CD4-positive, alpha-beta T cell treated with Interferon alpha-2 for 1 hour (primary cell): ENCODE data around the gene SHROOM3.
A peak's percentile ranks its signal among the peaks of the same experiment; 100 is the strongest.

Experiments
- DNase-seq, 2 donors: peaks; one replicate each; pipeline ENCODE4 v3.0.0-alpha.2; 2020 to 2022

The SHROOM3 gene

GRCh38 chr4:76494871-76495590 lies 60.0 kb downstream of the SHROOM3 start:
- DNase-seq, result no peak

DNA sequence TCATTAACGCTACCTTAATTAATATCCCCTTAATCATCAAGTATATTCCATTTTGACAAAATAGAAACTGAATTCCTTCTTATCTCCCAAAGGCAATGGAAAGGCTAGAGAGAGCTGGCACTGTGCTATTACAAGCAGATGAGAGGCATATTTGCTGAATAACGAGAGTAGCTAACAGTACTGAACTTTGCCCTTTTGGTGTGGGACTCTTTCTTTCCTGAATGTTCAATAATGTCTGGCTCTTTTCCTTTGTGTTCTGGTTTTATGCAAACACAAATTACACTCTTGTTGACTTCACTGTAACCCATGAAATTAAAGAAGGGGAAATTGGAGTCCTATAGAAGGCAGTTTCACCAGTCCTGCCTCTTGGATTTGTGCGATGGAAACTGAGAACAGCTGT lies 63.5 kb downstream of the SHROOM3 start:
- no peak for DNase-seq

DNA sequence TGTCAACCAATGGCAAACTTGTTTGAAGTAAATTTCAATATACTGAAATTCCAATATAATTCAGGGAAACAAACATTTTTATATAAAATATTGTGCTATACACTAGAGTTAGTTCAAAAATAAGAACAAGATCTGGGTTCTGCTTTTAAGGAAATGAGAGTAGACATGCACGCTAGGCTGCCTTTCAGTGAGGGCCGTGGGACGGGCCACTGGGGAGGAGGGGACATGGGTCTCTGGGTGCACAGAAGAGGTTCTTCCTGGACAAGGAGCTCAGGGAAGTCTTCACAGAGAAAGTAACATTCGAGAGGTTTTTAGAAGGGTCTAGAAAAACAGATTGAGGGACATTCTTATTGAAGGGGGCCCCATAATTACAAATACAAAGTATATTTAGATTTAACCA lies 64.4 kb downstream of the SHROOM3 start:
- peak in 1 of 2 donors; percentile 29 for DNase-seq

GRCh38 chr4:76502886-76503285 lies 67.9 kb downstream of the SHROOM3 start:
- no peak for DNase-seq

GRCh38 chr4:76504613-76505465 lies 69.8 kb downstream of the SHROOM3 start:
- DNase-seq, result peak in 1 of 2 donors; percentile 47

DNA sequence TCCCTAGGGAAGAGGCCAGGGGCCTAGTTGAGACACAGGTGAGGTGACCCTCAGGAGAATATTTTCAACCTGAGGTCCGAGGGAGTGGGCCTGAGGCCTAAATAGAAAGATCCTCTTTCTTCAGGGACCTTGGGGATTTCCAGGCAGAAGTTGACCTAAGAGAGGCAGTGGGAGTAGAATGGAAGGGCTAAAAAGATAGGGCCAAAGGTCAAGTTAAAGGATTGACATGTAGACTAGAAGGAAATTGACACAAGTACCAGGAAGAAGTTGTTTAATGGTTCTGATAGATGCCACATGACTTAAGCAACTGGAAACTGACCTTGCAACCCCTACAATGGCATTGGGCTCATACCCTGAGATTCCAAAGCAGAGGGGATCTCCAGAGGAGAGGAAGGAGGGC lies 76.9 kb downstream of the SHROOM3 start:
- DNase-seq, result no peak

- no peak for DNase-seq
Measured at GRCh38 chr4:76513482-76513881, 78.5 kb downstream of the SHROOM3 start.

- DNase-seq, result no peak
Measured at GRCh38 chr4:76514087-76514486, 79.1 kb downstream of the SHROOM3 start.

DNA sequence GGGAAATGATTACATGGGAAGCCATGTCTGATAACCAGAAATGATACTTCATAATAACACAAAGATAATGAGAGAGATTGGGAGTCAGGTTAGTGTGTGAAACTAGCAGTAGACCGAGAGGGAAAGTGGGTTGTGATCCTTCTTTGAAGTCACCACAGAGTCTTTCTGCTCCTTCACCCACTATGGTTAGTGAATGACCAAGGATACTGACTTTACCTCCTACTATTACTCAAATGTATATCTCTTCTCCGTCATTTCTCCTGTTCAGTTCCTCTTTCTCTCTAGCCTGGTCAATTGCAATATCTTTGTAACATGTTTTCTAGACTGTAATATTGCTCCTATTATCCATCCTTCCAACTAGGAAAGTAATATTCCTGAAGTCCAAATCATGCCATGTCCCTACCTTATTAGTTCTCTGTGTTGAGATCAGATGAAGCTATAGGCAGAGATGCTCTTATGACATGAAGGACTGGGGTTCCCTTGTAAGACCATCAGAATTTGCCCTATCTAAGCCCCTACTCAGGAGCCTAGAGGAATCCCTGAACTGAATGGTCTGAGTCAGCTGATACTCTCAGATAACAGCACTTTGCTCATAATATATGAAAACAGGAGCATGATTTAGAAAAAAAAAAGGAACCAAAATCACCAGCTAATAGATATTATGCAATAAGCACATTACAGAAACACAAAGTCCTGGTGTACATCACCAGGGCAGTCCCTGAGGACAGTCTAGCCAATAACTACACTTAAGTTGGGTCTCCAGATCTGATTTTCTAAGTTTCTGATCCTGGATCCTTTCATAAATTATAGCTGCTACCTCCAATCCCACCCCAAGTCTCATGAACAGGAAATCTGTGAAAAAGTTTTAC lies 81.2 kb downstream of the SHROOM3 start:
- DNase-seq, result no peak

DNA sequence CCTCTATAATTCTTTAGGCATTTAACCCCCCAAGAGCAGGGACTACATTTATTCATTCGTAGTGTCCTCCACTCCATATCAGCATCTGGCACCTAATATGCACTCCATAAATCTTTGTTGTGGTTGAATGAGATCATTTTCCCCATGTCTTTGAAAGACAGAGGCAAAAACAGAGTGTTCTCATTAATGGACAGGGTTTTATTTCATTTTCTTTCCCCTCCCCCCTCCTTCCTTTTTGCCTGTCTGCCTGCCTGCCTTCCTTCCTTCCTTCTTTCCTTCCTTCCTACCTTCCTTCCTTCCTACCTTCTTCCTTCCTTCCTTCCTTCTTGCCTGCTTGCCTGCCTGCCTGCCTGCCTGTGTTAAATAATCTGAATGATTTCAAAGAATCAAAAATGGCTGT lies 83.2 kb downstream of the SHROOM3 start:
- no peak for DNase-seq

GRCh38 chr4:76523593-76523992 lies 88.6 kb downstream of the SHROOM3 start:
- DNase-seq, result no peak

GRCh38 chr4:76525751-76526150 lies 90.7 kb downstream of the SHROOM3 start:
- no peak for DNase-seq

DNA sequence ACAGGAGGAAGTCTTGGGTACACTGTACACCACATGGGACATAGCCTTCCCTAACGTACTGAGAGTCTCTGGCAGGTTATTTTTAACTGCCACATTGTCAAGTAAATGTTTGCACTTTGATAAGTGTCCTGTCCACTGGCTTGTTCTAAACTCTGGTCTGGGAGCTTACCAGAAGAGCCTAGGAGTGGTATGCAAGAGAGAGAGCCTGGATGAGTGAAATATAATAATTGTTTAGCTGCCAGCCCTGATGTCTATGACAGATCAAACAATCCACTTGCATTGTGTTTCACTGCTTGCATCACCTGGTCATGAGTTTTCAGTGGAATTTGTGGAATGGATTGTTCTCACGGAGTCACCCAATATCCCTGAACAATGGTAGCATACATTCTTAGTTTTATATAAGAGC lies 91.6 kb downstream of the SHROOM3 start:
- DNase-seq, result no peak

DNA sequence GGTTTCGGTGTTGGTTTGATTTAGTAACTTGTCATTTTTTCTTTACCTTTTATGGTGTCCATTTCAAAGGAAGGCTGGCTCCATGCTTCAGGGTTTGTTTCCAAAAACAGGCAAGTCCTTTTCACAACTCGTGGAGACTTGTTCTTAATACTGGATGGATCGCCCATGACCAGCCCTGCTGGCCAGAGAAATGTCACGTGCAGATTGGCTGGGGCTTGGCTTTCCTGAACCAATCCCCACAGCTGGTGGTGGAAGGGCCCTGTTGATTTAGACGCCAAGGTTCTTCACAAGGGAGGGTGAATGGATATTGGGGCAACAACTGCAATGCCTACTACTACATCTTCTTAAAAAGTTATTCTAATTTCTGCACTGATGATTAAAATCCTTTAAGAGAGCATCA lies 92.6 kb downstream of the SHROOM3 start:
- DNase-seq, result no peak

GRCh38 chr4:76531597-76531996 lies 96.6 kb downstream of the SHROOM3 start:
- DNase-seq, result no peak

DNA sequence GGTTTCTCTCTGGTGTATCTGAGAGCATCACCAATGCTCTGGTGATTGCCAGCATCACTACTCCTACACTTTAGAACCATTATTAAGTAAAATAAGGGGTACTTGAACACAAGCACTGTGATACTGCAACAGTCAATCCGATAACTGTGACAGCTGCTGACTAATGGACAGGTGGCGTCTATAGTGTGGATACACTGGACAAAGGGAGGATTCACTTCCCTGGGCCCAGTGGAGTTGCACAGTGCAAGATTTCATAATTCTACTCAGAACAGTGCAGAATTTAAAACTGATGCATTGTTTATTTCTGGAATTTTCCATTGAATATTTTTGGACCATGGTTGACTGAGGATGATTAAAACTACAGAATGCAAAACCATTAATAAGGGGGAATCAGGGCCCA lies 97.8 kb downstream of the SHROOM3 start:
- no peak for DNase-seq

DNA sequence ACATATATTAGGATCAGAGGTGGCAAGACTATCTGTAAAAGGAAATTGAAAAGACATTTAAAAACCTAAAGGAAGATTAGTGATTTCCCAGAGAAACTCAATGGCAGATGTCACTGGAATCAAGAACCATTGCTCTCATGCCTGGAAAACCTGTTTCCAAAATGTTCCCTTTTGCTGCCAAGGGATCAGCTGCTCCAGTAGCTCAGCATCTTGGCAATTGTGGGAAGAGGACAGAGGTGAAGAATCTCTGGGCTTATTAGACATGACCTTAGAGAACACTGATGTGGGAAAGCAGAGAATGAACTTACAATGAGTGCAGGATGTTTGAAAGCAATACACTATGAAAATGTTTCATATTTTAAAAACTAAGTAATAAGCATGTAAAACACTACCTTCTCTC lies 98.3 kb downstream of the SHROOM3 start:
- DNase-seq, result no peak

DNA sequence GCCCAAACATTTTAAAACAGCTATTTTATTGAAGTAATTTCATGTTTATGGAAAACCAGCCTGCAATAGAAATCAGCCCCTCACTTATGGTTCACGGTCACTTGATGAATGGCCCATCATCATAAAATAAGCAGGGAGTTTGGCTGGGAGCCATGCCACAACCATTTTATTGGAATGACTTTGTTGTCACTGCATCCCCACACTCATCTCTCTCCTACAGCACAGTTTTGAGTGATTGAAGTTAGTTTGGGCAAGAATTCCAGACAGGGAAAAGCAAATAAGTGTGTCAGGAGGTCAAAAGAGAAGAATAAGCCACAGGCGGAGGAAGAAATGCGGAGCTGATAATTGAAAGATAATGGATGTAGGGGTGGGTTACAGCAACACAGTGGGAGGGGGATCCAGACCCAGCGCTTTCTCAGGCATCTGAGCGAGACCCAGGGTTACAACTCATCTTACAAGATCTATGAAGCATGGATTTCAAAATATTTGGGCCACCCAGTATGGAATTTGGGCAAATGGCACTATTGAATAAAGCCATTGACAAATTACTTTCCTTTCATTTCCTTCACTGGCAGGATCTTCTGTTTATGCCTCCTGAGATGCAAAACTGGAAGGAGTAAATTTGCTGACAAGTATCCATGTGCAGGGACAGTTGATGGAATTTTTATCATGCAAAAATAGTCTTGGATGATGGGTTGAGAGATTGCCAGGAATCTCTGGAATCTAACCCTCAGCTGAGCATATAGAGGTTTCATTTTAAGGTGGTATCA lies 100.8 kb downstream of the SHROOM3 start:
- DNase-seq, result no peak

DNA sequence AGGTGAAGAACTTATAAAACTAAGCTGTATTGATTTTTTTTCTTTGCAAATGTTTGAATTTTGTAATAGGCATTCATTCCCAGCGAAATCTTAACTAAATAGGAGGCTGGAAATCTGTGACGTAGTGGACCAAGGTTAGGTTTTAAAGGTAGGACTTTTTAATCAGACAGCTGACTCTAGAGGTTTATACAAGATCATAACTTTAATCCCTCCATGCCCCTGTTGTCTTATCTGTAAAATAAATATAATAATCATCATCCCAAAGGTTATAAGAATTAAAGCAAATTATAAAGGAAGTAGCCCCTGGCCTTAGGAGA lies 101.3 kb downstream of the SHROOM3 start:
- no peak for DNase-seq

DNA sequence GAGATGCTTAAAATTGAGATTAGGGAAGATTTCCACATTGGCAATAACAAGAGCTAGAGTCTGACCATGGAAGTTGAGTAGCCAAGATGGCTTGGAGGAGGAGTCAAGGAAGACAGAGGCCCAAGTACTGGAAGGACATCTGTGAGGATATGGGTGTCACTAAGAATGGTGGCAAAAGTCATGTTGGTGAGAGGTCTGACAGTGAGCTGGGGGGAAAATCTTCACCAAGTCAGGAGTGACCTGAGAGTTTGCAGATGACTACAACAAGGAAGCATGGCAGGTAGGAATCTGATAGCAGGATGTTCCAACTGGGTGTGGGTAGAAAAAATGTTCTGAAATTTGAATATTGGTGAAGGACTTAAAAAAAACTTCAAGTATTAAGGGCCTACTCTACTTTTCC lies 103.3 kb downstream of the SHROOM3 start:
- DNase-seq, result no peak

GRCh38 chr4:76539979-76540378 lies 105.0 kb downstream of the SHROOM3 start:
- no peak for DNase-seq

GRCh38 chr4:76540486-76540885 lies 105.5 kb downstream of the SHROOM3 start:
- no peak for DNase-seq

- DNase-seq, result no peak
Measured at GRCh38 chr4:76543378-76543777, 108.3 kb downstream of the SHROOM3 start.
